ENCODE data around the gene COTL1. TPM values are rescaled to one million over a fixed set of nuclear protein-coding genes. Genes with fewer than 3 reads are reported as not detected.

The COTL1 gene
- total and polyA plus RNA-seq, 9 of the 15 experiments (the other 6 are each of a cell fraction or from before 2014, with no cell fraction given) = 27.7 to 185 (median 72.5) TPM

DNA sequence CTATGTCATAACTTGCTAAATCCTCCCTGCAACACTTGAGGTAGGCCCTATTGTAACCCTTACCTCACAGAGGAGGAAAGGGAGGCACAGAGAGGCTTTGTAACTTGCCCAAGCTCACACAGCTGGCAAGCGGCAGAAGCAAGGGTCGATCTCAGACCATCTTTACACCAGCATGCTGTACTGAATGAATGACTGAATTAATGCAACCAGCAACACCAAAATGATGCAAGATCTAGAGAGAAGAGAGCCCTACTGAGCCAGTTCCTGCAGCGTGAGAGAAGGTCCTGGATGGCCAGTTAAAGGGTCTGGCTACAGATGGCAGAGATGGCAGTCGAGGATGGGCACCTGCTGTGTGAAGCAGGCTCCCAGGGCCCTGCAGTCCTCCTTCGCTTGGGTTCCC is 22.3 kb upstream of the COTL1 start:
- Histone ChIP-seq H3K27ac (ENCODE audit: extremely low read depth, low read depth, low read length) (no peak overlapping the region), H3K9me3 (replicated peaks; ENCODE audit: control insufficient read depth, insufficient read depth, low read depth, low read length) (no peaks in the 10 kb centered on the region), H3K27me3 (ENCODE audit: control insufficient read depth in 2 of 2, insufficient read depth in 2 of 2, low read length in 2 of 2) (peaks cover 0 to 8% of the 10 kb centered on the region in 2 experiments; a peak in 2 of 5 replicates), H3K36me3 (ENCODE audit: control insufficient read depth, insufficient read depth, low read length) (no peaks in the 10 kb centered on the region), H3K4me2 (ENCODE audit: insufficient read depth, low read length) (no peak overlapping the region), H4K20me1 (replicated peaks; ENCODE audit: control insufficient read depth, insufficient read depth, low read length) (no peaks in the 10 kb centered on the region), H3K4me1 (replicated peaks in 1 of 2; ENCODE audit: control insufficient read depth in 2 of 2, insufficient read depth in 2 of 2, low read length in 2 of 2) (peaks cover 5 to 6% of the 10 kb centered on the region in 2 experiments; a peak in 4 of 5 replicates), H3K9me1 (ENCODE audit: control insufficient read depth, insufficient read depth, low read length) (no peaks in the 10 kb centered on the region), H3K79me2 (ENCODE audit: control insufficient read depth, insufficient read depth, low read length) (no peaks in the 10 kb centered on the region), H2AFZ (ENCODE audit: low read depth, low read length) (peak overlapping the region; percentile 28), H3K9ac (ENCODE audit: insufficient read depth in 1 of 2, low read depth in 2 of 2, low read length in 2 of 2) (no peak overlapping the region), H3K4me3 (no peak overlapping the region)
- no peak for TF ChIP-seq TRIM24 (IDR thresholded peaks at IDR 0.05)
- TF ChIP-seq, protein P1, sequence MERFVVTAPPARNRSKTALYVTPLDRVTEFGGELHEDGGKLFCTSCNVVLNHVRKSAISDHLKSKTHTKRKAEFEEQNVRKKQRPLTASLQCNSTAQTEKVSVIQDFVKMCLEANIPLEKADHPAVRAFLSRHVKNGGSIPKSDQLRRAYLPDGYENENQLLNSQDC (CRISPR knock-in tag; IDR thresholded peaks at IDR 0.05) = no peak
- TF ChIP-seq KDM1A (IDR thresholded peaks at IDR 0.05) = peak in 1 of 2 experiments; percentile 19; a peak in 1 of 4 replicates
- TF ChIP-seq ZNF24 (IDR thresholded peaks at IDR 0.05) = peak; percentile 92
- peak; percentile 29 for TF ChIP-seq ZFP36 (IDR thresholded peaks at IDR 0.05; ENCODE audit: low read depth, low read length, partially characterized antibody)
- TF ChIP-seq NCOA4 (IDR thresholded peaks at IDR 0.05; ENCODE audit: partially characterized antibody) = no peak
- TF ChIP-seq, protein P2, sequence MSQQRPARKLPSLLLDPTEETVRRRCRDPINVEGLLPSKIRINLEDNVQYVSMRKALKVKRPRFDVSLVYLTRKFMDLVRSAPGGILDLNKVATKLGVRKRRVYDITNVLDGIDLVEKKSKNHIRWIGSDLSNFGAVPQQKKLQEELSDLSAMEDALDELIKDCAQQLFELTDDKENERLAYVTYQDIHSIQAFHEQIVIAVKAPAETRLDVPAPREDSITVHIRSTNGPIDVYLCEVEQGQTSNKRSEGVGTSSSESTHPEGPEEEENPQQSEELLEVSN (IDR thresholded peaks at IDR 0.05; ENCODE audit: borderline replicate concordance in 1 of 2, extremely low read depth in 1 of 2, insufficient read depth in 1 of 2, insufficient read length in 1 of 2, low read depth in 1 of 2, low read length in 1 of 2, poor library complexity in 1 of 2, severe bottlenecking in 1 of 2) = no peak
- TF ChIP-seq, protein P3, sequence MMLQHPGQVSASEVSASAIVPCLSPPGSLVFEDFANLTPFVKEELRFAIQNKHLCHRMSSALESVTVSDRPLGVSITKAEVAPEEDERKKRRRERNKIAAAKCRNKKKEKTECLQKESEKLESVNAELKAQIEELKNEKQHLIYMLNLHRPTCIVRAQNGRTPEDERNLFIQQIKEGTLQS (IDR thresholded peaks at IDR 0.05) = peak; percentile 31; the same call in 1 of the 2 replicates
- TF ChIP-seq, protein P3 (CRISPR knock-in tag; conservative IDR thresholded peaks at IDR 0.05) = no peak
- BruUV-seq (replicated peaks) = no TSS peak
- WGBS (ENCODE audit: insufficient coverage, low coverage, missing lambda C conversion rate) = 58% methylated on average over 5 of the region's 5 CpGs
- FAIRE-seq (no peak), ATAC-seq (no peak), DNase-seq (ENCODE audit: extremely low read depth in 1 of 4, low spot score in 3 of 4) (no peak)
- ChIA-PET CTCF (ENCODE audit: low intra/inter-chr PET ratio) (no interaction called here), POLR2A (interaction anchor here (0.7 kb wide), 1 partner anchor 299 kb away, joined by 3 read pairs; no protein-coding TSS in a partner anchor)
- intact Hi-C loops (cut with micrococcal nuclease) (no loop called here), in situ Hi-C loops (cut with MboI) (no loop called here)

All from K562 (cell line).